ENCODE results near the gene USP24. TPM values are rescaled to one million over a fixed set of nuclear protein-coding genes. Genes with fewer than 3 reads are reported as not detected.

The USP24 gene
- total RNA-seq, 1 experiment from 2014 or later: 38.5 TPM

DNA sequence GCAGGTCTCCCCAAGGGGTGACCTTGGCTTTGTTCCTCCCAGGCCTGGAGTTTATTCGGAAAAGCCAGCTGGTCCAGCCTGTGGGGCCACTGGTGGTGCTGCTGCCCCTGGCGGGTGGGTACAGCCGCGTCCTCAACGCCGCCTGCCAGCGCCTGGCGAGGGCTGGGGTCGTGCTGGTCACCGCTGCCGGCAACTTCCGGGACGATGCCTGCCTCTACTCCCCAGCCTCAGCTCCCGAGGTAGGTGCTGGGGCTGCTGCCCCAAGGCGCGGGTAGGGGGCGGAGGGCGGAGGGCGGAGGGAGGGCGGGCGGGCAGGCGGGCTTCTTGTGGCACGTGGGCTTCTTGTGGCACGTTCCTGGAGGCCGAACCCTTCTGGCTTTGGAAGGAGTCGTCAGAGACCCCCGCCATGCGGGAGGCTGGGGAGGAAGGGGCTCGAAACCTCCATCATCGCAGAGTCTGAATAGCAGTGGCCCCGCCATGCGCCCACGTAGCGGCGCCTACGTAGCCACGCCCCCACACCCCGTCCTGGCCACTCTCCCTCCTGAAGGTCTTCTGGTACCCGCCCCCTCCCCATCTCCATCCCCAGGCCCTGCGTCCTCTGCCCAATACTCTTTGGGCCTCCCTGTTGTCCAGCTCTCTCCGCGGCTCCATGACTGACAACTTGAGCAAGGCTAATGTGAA, 159.1 kb downstream of the USP24 start:
- no TSS peak for BruUV-seq (replicated peaks)
- Histone ChIP-seq H2AFZ (ENCODE audit: low read length) (no peak overlapping the region), H3K79me2 (ENCODE audit: low read length) (no peaks in the 10 kb centered on the region), H3K4me3 (ENCODE audit: low read length) (no peak overlapping the region), H3K9me3 (ENCODE audit: low read length) (no peaks in the 10 kb centered on the region), H3K36me3 (ENCODE audit: low read depth, low read length) (no peaks in the 10 kb centered on the region), H3K4me1 (ENCODE audit: insufficient read depth, low read length) (no peaks in the 10 kb centered on the region), H4K20me1 (ENCODE audit: low read length) (no peaks in the 10 kb centered on the region), H3K9me2 (replicated peaks; ENCODE audit: low read length) (no peaks in the 10 kb centered on the region), H3K9ac (ENCODE audit: low read length) (no peak overlapping the region), H3K27me3 (ENCODE audit: low read length) (no peaks in the 10 kb centered on the region), H3F3A (ENCODE audit: low read length, unreplicated experiment) (no peaks in the 10 kb centered on the region), H3K4me2 (ENCODE audit: low read length) (no peak overlapping the region), H3K27ac (ENCODE audit: low read length) (no peak overlapping the region)
- CTCF ChIA-PET: no interaction called here
- ATAC-seq (no peak), DNase-seq (no peak)
- no peak for TF ChIP-seq EZH2phosphoT487 (IDR thresholded peaks at IDR 0.05; ENCODE audit: borderline replicate concordance, low read length)
- POLR2A ChIA-PET (ENCODE audit: unreplicated experiment): no interaction called here
- intact Hi-C loops (cut with micrococcal nuclease): no loop called here

DNA sequence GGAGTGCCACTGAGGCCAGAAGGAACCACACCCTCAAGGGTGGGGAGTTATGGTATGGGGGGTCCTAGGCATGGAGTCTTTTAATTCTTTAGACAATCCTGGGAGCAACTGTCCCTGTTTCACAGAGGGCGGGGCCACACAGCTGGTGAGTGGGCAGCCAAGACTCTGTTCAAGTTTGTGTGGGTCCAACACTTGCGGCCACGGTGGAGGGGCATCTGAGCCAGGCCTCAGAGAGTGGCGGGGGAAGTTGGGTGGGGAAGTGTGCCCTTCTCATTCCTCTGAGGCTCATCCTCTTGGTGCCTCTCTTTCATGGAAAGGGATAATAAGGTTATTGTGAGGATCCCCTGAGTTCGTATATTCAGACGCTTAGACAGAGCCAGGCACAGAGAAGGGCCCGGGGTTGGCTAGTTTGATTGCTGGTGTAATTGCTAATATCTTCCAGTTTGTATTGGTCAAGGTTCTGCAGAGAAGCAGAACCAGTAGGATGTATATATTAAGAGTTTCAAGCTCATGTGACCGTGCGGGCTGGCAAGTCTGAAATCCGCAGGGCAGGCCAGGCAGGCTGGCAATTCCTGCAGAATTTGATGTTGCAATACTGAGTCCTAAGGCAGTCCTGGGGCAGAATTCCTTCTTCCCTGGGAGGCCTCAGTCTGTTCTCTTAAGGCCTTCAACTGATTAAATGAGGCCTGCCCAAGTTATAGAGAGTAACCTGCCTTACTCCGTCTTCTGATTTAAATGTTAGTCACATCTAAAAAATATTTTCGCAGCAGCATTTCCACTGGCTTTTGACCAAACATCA, 159.9 kb downstream of the USP24 start:
- H3K79me2 ChIP-seq (ENCODE audit: low read length): no peaks in the 10 kb centered on the region
- H3K27ac ChIP-seq (ENCODE audit: low read length): no peak overlapping the region
- no TSS peak for BruUV-seq (replicated peaks)
- no peak for DNase-seq
- no peaks in the 10 kb centered on the region for H3K4me1 ChIP-seq (ENCODE audit: insufficient read depth, low read length)
- H3K4me3 ChIP-seq (ENCODE audit: low read length): no peak overlapping the region
- no peaks in the 10 kb centered on the region for H3K36me3 ChIP-seq (ENCODE audit: low read depth, low read length)
- no peaks in the 10 kb centered on the region for H3F3A ChIP-seq (ENCODE audit: low read length, unreplicated experiment)
- intact Hi-C loops (cut with micrococcal nuclease): no loop called here
- H3K9ac ChIP-seq (ENCODE audit: low read length): no peak overlapping the region
- H3K9me2 ChIP-seq (replicated peaks; ENCODE audit: low read length): no peaks in the 10 kb centered on the region
- ChIA-PET POLR2A (ENCODE audit: unreplicated experiment) (no interaction called here), CTCF (no interaction called here)
- TF ChIP-seq EZH2 (IDR thresholded peaks at IDR 0.05; ENCODE audit: low read length, unreplicated experiment) (no peak), EZH2phosphoT487 (IDR thresholded peaks at IDR 0.05; ENCODE audit: borderline replicate concordance, low read length) (no peak)
- TF ChIP-seq, protein P1, sequence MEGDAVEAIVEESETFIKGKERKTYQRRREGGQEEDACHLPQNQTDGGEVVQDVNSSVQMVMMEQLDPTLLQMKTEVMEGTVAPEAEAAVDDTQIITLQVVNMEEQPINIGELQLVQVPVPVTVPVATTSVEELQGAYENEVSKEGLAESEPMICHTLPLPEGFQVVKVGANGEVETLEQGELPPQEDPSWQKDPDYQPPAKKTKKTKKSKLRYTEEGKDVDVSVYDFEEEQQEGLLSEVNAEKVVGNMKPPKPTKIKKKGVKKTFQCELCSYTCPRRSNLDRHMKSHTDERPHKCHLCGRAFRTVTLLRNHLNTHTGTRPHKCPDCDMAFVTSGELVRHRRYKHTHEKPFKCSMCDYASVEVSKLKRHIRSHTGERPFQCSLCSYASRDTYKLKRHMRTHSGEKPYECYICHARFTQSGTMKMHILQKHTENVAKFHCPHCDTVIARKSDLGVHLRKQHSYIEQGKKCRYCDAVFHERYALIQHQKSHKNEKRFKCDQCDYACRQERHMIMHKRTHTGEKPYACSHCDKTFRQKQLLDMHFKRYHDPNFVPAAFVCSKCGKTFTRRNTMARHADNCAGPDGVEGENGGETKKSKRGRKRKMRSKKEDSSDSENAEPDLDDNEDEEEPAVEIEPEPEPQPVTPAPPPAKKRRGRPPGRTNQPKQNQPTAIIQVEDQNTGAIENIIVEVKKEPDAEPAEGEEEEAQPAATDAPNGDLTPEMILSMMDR (conservative IDR thresholded peaks at IDR 0.05; ENCODE audit: low read depth, low read length): no peak
- no peak overlapping the region for H3K4me2 ChIP-seq (ENCODE audit: low read length)
- H3K9me3 ChIP-seq (ENCODE audit: low read length): no peaks in the 10 kb centered on the region
- no peak overlapping the region for H2AFZ ChIP-seq (ENCODE audit: low read length)
- ATAC-seq: no peak
- no peaks in the 10 kb centered on the region for H3K27me3 ChIP-seq (ENCODE audit: low read length)
- no peaks in the 10 kb centered on the region for H4K20me1 ChIP-seq (ENCODE audit: low read length)

DNA sequence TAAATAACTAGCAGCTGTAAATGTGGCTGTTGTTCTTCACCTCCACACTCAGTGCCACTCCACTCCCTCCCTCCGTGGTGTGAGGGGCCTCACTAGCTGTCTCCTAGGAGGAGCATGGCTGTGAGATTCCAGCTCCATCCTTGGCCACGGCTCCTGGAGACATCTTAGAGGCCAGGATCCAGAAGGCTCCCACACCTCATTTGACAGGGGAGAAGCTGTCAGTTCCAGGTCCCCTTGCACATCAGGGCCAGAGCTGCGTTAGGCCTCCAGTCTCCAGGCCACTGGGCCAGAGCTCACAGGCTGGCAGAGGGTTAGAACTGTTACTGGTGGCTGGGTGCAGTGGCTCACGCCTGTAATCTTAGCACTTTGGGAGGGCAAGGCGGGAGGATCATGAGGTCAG, 160.8 kb downstream of the USP24 start:
- no TSS peak for BruUV-seq (replicated peaks)
- H3K36me3 ChIP-seq (ENCODE audit: low read depth, low read length): no peaks in the 10 kb centered on the region

More for the DNA sequence above, 160.8 kb downstream of the USP24 start:
- DNase-seq (no peak), ATAC-seq (no peak)
- H3K9me3 ChIP-seq (ENCODE audit: low read length): no peaks in the 10 kb centered on the region
- no peak overlapping the region for H3K4me2 ChIP-seq (ENCODE audit: low read length)
- no peak overlapping the region for H3K27ac ChIP-seq (ENCODE audit: low read length)
- no peak overlapping the region for H3K9ac ChIP-seq (ENCODE audit: low read length)
- CTCF ChIA-PET: no interaction called here
- H3K79me2 ChIP-seq (ENCODE audit: low read length): no peaks in the 10 kb centered on the region
- TF ChIP-seq EZH2 (IDR thresholded peaks at IDR 0.05; ENCODE audit: low read length, unreplicated experiment): no peak
- TF ChIP-seq, protein P1 (conservative IDR thresholded peaks at IDR 0.05; ENCODE audit: low read depth, low read length): no peak
- TF ChIP-seq EZH2phosphoT487 (IDR thresholded peaks at IDR 0.05; ENCODE audit: borderline replicate concordance, low read length): no peak
- no peaks in the 10 kb centered on the region for H3K4me1 ChIP-seq (ENCODE audit: insufficient read depth, low read length)
- no peaks in the 10 kb centered on the region for H4K20me1 ChIP-seq (ENCODE audit: low read length)
- H2AFZ ChIP-seq (ENCODE audit: low read length): no peak overlapping the region
- H3K27me3 ChIP-seq (ENCODE audit: low read length): no peaks in the 10 kb centered on the region
- intact Hi-C loops (cut with micrococcal nuclease): no loop called here
- no peaks in the 10 kb centered on the region for H3F3A ChIP-seq (ENCODE audit: low read length, unreplicated experiment)
- POLR2A ChIA-PET (ENCODE audit: unreplicated experiment): no interaction called here
- no peaks in the 10 kb centered on the region for H3K9me2 ChIP-seq (replicated peaks; ENCODE audit: low read length)
- H3K4me3 ChIP-seq (ENCODE audit: low read length): no peak overlapping the region

Measured in PC-3 (cell line).